Peyer's patch (tissue), 4 donors: ENCODE measurements around the gene ATXN3.
A peak's percentile ranks its signal among the peaks of the same experiment; 100 is the strongest.

ENCODE experiments used
- CTCF ChIP-seq, 6 experiments: fragments of 450-650 bp in 4 of 6; fragments of 200-600 bp in 2 of 6; sonication (generic) in 1 of 6; IDR thresholded peaks; one replicate each; pipeline ENCODE4 v1.5.1; 2017 to 2019; ENCODE audit warnings: antibody characterized with exemption in 6 of 6, mild to moderate bottlenecking in 3 of 6, moderate library complexity in 1 of 6
- POLR2A ChIP-seq, 2 donors: fragments of 450-650 bp; IDR thresholded peaks; one replicate each; pipeline ENCODE4 v1.5.1; 2017; ENCODE audit warnings: antibody characterized with exemption in 2 of 2, mild to moderate bottlenecking in 2 of 2, moderate library complexity in 2 of 2

- TF ChIP-seq CTCF (IDR thresholded peaks at IDR 0.05) (peak; percentile 65 to 81 (median 77)), POLR2A (IDR thresholded peaks at IDR 0.05) (peak in 1 of 2 donors; percentile 14)
These were observed at the start of gene ATXN3 for GRCh38 chr14:92106143-92106926.
